NCI-H526 treated with DMSO at 0.1 percent for 48 hours (cell line): ENCODE measurements around the gene MYOM3.
"Not testable (repeated sequence)": the region's sequence is repeated elsewhere in the genome, so short reads cannot be mapped to it uniquely, and the experiment has no call there.

Experiments
- DNase-seq: peaks from one replicate; lab custom pipeline; 2025; lab: John Stamatoyannopoulos, UW

MYOM3 gene

DNA sequence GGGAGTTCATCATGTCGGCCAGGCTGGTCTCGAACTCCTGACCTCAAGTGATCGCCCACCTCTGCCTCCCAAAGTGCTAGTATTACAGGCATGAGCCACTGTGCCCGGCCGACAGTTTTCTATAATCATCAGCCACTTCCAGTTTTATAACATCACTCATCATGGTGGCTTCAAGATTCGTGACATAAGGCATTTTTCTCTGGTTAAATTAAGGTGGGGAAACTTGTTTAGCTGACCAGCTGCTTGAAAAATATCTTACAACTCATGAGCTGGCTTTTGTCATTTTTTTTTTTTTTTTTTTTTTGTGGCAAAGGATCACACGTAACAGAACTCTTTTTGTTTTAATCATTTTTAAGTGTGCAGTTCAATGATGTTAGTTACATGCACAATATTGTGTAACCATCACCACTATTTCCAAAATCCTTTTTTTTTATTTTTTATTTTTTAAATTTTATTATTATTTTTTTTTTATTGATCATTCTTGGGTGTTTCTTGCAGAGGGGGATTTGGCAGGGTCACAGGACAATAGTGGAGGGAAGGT, 80.9 kb downstream of the MYOM3 start:
- not testable (repeated sequence) for DNase-seq

DNA sequence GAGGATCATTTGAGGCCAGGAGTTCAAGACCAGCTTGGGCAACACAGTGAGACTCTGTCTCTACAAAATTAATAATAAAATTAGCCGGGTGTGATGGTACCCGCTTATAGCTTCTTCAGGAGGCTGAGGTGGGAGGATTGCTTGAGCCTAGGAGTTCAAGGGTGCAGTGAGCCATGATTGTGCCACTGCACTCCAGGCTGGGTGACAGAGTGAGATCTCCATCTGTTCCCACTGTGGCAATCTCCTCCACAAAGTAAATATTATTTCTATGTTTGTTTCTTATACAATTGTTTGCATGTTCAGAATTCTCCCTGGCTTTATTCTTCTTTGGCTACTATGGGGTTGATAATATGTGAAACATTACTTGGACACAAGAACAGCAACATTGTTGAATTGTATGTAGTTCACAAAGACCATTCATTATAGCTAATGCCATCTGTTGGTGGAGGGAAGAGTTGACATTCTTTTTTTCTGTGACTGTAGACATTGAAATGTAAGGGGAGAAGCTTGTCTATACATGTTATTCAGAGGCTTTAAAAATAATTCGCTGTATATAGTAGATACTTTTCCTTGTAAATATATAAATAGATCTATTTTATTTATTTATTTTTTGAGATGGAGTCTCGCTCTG, 84.0 kb downstream of the MYOM3 start:
- no peak for DNase-seq

DNA sequence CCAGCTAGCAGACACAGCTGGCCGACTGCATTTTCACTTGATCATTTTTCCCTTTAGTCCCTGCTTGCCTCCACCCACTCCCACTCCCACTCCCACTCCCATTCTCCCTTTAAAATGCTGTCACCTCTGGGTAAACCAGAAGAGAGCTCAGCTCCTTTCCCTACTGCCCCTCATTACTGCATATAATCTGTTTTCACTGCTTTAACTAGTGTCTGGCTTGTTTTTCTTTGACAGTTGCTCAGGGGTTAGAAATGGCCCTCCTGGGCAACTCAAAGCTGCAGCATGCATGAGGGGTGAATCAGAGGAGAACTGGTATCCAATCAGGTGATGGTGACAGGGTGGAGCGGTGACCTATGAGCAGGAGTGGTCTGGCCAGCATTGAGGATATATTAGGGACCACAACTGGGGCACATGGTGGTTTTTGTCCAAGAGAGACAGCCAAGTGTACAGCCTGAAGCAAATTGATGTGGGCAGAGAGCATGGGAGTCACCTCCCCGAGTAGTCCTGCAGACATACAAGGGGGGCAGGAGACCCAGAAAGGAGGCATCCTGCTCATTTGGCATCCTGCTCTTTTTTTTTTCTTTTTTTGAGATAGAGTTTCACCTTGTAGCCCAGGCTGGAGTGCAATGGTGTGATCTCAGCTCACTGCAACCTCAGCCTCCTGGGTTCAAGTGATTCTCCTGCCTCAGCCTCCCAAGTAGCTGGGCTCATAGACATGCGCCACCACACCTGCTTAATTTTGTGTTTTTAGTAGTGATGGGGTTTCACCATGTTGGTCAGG, 89.2 kb downstream of the MYOM3 start:
- DNase-seq: no peak

DNA sequence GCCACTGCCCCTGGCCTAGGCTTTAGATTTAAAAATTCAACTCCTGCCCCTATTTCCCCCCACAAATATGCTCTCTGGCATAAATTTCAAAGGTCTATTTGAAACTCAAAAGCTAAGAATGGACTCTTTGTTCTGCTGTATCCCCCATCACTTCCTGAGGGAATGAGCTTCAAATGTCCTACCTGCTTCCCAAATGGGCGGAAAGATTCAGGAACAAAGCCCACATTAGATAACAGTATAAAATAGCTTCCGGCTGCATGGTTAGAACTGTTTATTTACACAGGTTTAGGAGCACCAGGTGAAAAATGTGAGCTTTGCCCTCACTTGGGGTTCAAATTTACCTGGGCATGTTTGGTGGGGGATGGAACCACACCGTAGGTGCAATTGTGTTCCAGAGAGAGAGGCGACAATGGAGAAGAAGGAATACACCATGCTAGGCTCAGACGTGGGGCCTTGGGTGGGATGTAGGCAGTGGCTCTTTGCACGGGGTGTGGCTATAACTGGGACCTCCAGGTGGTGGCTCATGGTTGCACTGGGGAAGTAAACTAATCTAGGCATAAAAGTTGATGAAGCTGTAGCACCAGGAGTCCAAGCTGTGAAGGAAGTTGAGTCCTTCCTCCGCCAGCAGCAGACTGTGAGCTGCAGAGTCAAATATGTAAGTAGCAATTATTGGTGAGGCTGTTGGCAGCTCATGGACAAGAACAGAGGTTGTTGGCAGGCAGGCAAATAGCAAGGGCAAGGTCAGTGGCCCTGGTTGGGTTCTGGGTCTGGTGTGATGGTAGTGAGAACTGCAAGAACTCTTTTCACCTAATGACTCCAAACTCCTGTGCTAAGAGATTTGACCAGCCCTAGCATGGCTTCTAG, 90.3 kb downstream of the MYOM3 start:
- no peak for DNase-seq

DNA sequence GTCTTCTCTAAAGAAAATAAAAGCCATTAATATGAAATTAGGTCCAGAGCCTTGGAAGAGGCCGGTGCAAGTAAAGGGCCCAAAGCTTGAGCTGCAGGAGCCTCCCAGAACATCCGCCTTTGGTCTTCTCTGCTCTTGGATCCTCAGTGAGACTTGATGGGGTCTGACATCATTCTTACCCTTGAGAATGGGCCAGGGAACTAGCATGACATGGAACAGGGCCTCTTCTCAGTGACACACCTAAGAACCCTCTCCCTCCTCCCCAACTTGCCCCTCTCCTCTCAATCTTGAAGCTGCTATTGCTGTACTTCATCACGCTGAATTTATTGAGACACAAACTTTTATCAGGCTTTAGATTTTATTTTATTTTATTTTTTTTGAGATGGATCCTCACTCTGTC, 91.5 kb downstream of the MYOM3 start:
- no peak for DNase-seq

DNA sequence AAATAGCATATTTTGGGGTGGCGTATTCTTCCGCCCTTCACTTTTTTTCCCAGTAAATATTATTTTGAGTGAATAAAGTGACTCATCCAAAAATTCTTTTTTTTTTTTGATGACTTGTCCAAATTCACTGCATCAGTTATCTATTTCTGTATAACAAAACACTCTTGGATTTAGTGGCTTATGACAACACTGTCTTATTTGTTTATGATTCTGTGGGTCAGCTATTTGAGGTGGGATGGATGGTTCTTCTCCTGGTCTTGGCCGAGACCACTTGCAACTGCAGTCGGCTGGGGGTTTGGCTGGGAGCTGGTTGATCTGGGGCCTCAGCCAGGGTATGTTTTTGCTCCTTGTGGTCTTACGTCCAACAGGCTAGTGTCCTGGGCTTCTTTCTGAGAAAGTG, 91.9 kb downstream of the MYOM3 start:
- no peak for DNase-seq

DNA sequence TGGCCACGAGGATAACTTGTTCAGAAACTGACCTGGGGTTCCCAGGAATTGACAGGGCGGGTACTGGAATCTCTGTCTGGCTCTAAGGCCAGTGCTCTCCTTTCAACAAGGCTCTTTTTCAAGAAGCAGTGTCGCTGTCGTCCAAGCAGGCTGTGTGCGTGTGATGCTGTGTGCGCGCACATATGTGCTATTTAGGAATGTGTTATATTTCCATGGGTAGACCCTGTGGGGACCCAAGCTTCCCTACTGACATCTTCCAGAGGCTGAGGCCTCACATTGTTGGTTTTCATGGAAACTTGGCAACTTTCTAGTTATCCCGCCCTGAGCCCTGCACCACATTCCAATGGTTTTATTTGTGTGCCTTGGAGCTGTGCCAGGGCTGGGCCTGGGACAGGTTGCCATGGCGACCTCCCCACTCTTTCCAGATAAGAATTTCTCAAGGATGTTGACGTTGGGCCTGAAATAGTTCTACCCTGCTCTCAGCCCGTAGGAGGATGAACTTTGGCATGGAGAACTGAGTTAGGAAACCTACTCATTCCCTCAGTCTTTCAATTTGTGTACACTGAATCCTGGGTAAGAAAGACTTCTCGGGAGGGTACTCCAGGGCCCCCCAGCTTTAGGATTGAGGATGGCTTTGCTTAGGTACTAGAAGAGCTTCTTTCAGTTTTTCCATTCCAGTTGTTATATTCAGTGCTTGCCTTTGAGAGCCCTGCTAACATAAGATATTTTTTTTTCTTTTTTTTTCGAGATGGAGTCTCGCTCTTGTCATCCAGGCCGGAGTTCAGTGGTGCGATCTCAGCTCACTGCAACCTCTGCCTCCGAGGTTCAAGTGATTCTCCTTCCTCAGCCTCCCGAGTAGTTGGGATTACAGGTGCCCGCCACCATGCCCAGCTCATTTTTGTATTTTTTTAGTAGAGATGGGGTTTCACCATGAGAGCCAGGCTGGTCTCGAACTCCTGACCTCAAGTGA, 93.0 kb downstream of the MYOM3 start:
- DNase-seq: no peak

DNA sequence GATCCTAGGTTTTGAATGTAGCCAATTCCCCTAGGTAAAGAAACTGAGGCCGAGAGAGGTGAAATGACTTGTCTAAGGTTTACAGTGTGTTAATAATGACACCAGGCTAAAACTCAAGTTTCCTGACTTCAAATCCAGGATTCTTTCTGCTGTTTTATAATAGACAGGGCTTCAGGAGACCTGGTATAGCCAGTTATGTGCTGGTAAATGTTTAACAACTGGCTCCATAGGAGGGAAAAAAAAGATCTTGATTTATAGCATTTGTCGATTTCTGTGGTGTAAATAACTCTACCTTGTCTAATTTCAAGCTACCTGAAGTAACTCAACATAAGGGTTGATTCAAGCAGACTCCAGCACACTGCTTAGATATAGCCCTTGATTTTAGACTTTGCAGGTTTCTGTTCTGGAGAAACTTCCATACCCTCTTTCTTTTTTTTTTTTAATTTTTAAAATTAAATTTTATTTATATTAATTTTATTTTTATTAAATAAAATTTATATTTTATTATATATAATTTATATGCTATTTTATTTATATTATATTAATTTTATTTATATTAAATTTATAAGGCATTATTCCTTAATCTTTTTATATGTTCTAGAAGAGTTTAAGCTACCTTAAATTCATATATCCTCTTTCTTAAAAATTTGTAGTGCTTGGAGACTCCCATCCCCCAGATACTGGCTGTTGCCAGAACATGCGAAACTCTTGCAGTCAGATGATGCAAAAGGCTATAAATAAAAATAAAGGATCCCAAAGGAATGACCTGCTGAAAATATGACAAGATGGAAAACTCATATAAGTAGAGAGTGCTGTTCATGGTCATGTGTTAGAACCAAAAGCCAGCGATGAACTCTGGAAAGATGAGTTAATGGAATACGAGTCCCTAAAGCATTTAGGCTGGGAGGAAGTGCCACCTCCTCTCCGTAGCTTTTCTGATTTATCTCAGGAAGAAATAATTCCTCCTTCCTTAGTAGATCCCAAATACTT, 96.4 kb downstream of the MYOM3 start:
- DNase-seq: no peak

DNA sequence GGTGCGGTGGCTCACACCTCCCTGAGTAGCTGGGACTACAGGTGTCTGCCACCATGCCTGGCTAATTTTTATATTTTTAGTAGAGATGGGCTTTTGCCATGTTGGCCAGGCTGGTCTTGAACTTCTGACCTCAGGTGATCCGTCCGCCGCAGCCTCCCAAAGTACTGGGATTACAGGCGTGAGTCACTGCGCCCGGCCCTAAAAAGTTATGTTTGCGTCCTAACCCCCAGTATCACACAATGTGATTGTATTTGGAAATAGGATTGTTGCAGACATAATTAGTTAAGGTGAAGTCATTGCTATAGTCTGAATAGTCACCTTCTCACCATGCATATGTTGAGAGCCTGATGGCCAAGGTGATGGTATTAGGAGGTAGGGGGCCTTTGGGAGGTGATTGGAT, 99.1 kb downstream of the MYOM3 start:
- DNase-seq: not testable (repeated sequence)

DNA sequence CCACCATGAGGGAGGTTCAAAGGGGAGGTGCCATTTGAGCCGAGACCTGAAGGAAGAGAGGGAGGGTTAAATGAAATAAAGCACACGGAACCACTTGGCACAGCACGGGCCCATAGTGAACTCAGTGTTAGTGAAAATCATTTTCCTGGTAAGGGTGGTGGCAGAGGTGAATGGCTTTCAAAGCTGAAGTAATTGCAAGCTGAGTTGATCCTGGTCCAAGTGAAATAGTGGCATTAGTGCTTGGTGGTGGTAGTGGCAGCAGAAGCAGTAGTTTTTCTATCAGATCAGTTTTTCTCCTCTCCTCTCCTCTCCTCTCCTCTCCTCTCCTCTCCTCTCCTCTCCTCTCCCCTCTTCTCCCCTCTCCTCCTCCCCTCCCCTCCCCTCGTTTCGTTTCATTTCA, 101.3 kb downstream of the MYOM3 start:
- no peak for DNase-seq

DNA sequence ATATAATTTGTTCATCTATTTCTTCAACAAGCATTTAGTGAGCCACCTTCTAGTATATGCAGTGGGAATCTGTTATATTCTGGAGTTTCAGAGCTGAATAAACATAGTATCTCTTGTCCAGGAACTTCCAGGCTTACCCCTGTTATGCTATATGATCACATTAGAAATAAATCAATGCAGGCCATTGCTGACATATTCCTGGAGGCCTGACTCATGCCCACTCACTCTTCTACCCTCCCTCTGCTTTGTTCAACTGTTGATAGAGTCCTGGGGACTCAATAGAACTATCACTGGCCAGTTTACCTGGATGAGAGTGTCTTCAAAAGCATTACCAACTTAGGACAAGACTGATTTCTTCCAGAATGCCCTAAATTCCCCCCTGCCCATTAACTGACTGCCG, 102.5 kb downstream of the MYOM3 start:
- no peak for DNase-seq

DNA sequence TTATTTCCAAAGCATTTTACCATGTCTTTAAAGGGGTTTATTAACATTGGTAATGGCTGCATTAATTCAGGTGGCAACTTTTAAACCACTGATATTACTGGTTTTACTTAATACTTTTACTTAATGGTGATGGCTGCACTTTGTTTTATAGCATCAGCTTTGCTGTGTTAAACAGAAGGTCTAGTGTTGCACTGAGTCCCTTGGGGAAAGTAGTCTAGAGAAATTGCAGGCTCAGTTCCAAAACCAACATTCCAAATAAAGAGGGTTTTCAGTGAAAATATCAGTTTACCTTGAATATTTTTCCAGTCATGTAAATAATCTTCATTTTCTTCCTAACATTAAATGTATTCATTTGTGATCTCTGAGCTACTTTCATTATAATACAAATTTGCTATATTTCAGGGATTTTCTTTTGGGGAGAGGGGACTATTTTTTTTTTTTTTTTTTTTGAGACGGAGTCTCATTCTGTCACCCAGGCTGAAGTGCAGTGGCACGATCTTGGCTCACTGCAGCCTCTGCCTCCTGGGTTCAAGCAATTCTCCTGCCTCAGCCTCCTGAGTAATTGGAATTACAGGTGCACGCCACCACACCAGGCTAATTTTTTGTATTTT, 103.3 kb downstream of the MYOM3 start:
- DNase-seq: not testable (repeated sequence)

DNA sequence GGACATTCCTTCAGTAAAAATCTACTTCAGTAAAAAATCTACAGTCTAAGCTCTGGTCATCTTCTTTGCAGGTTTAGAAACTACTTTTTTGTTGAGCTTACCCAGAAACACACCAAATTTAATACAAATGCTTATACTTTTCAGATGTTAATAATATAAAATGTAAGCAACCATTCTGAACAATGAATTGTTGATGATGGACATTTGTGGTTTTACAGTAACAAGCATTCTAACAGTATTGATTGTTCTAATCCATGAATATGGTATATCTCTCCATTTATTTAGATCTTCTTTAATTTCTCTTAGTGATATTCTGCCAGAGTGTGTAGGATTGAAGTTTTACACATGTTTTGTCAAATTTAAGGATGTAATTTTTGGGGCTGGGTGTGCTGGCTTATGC, 104.9 kb downstream of the MYOM3 start:
- DNase-seq: no peak
